SU-DHL-6 (cell line): ENCODE data around the gene TMEM59L.

ENCODE experiments used
- H2AFZ ChIP-seq: fragments of 200-600 bp; sonication (generic); 2 replicates; pipeline ENCODE4 v1.6.1; 2014; ENCODE audit warnings: low read depth, mild to moderate bottlenecking, moderate library complexity, mixed read lengths, antibody characterized with exemption, low read length; ENCODE audit not compliant: severe bottlenecking
- H3F3A ChIP-seq: fragments of 200-600 bp; shearing (Covaris generic); 2 replicates; pipeline ENCODE4 v1.6.0; 2016; ENCODE audit warnings: antibody characterized with exemption, mild to moderate bottlenecking; ENCODE audit not compliant: insufficient read depth
- H3K27ac ChIP-seq: fragments of 200-600 bp; sonication (generic); 2 replicates; pipeline ENCODE4 v1.5.1; 2016; ENCODE audit warnings: low read depth, mild to moderate bottlenecking, low read length, moderate library complexity, mixed read lengths
- H3K27me3 ChIP-seq: fragments of 200-600 bp; sonication (generic), shearing (Covaris generic); 2 replicates; pipeline ENCODE4 v1.6.0; 2014; ENCODE audit warnings: mild to moderate bottlenecking, low read length
- H3K36me3 ChIP-seq: fragments of 200-600 bp; sonication (generic); 2 replicates; pipeline ENCODE4 v1.6.1; 2014; ENCODE audit warnings: mild to moderate bottlenecking, low read length, mixed read lengths
- H3K4me2 ChIP-seq: fragments of 300-600, 200-600 bp; shearing (Covaris generic), sonication (generic); 2 replicates; pipeline ENCODE4 v1.6.0; 2014; ENCODE audit warnings: low read length, low read depth, mild to moderate bottlenecking; ENCODE audit not compliant: poor library complexity, severe bottlenecking
- H3K4me3 ChIP-seq: fragments of 200-600 bp; sonication (generic); 2 replicates; pipeline ENCODE4 v1.5.1; 2014; ENCODE audit warnings: antibody characterized with exemption, low read length, mild to moderate bottlenecking, mixed read lengths; ENCODE audit not compliant: insufficient read depth, poor library complexity, severe bottlenecking
- H3K79me2 ChIP-seq: fragments of 200-600 bp; sonication (generic); 2 replicates; pipeline ENCODE4 v1.6.1; 2014; ENCODE audit warnings: mild to moderate bottlenecking, low read length, moderate library complexity; ENCODE audit not compliant: insufficient read depth
- H3K9ac ChIP-seq: fragments of 200-600 bp; sonication (generic); 2 replicates; pipeline ENCODE4 v1.7.0; 2014; ENCODE audit warnings: mild to moderate bottlenecking, low read length
- H3K9me2 ChIP-seq: fragments of 200-600 bp; sonication (generic); replicated peaks from 2 replicates; pipeline ENCODE4 v1.6.1; 2014; ENCODE audit warnings: low read length; ENCODE audit not compliant: insufficient read depth
- H3K9me3 ChIP-seq: fragments of 200-600 bp; sonication (generic); 2 replicates; pipeline ENCODE4 v1.6.1; 2014; ENCODE audit warnings: low read length, mixed read lengths; ENCODE audit not compliant: insufficient read depth
- H4K20me1 ChIP-seq: fragments of 200-600 bp; sonication (generic); 2 replicates; pipeline ENCODE4 v1.6.1; 2014; ENCODE audit warnings: low read depth, mild to moderate bottlenecking, antibody characterized with exemption, low read length, moderate library complexity, mixed read lengths
- CTCF ChIP-seq: fragments of 200-600 bp; sonication (generic); IDR thresholded peaks from one replicate; pipeline ENCODE4 v1.5.1; 2017; ENCODE audit warnings: antibody characterized with exemption, mild to moderate bottlenecking, low read length, moderate library complexity; ENCODE audit not compliant: insufficient read depth, poor library complexity, severe bottlenecking
- EZH2phosphoT487 ChIP-seq: fragments of 200-600 bp; sonication (generic), shearing (Covaris generic); conservative IDR thresholded peaks from 2 replicates; pipeline ENCODE4 v1.6.1; 2018; ENCODE audit warnings: mild to moderate bottlenecking, antibody characterized with exemption, low read length, moderate library complexity, mixed read lengths

Gene TMEM59L

GRCh38 chr19:18610245-18610555, 2.5 kb upstream of the TMEM59L start:
- H3F3A ChIP-seq, result no peaks in the 10 kb centered on the region
- H3K27ac ChIP-seq, result no peak overlapping the region
- no peaks in the 10 kb centered on the region for H3K9me2 ChIP-seq
- no peak overlapping the region for H3K4me2 ChIP-seq
- no peaks in the 10 kb centered on the region for H3K36me3 ChIP-seq
- no peak overlapping the region for H3K4me3 ChIP-seq
- TF ChIP-seq CTCF, result no peak
- TF ChIP-seq EZH2phosphoT487, result no peak
- H3K9me3 ChIP-seq, result no peaks in the 10 kb centered on the region
- H2AFZ ChIP-seq, result no peak overlapping the region
- no peaks in the 10 kb centered on the region for H4K20me1 ChIP-seq
- H3K79me2 ChIP-seq, result no peaks in the 10 kb centered on the region
- H3K9ac ChIP-seq, result no peak overlapping the region
- peaks cover 8% of the 10 kb centered on the region; the same call in 1 of the 2 replicates for H3K27me3 ChIP-seq

GRCh38 chr19:18610556-18611326, 1.9 kb upstream of the TMEM59L start:
- no peaks in the 10 kb centered on the region for H3K79me2 ChIP-seq
- no peak overlapping the region for H3K27ac ChIP-seq
- H3K9me3 ChIP-seq, result no peaks in the 10 kb centered on the region
- H2AFZ ChIP-seq, result no peak overlapping the region
- no peaks in the 10 kb centered on the region for H3K9me2 ChIP-seq
- H4K20me1 ChIP-seq, result no peaks in the 10 kb centered on the region
- peaks cover 8% of the 10 kb centered on the region; the same call in 1 of the 2 replicates for H3K27me3 ChIP-seq
- H3K4me2 ChIP-seq, result peak overlapping the region; percentile 25
- H3F3A ChIP-seq, result no peaks in the 10 kb centered on the region
- TF ChIP-seq EZH2phosphoT487, result peak; percentile 94
- TF ChIP-seq CTCF, result no peak
- no peak overlapping the region for H3K4me3 ChIP-seq
- H3K36me3 ChIP-seq, result no peaks in the 10 kb centered on the region
- H3K9ac ChIP-seq, result no peak overlapping the region

GRCh38 chr19:18611327-18612050, 1.2 kb upstream of the TMEM59L start:
- no peak overlapping the region for H2AFZ ChIP-seq
- no peak for TF ChIP-seq CTCF
- TF ChIP-seq EZH2phosphoT487, result no peak; the same call in 1 of the 2 replicates
- no peak overlapping the region for H3K9ac ChIP-seq
- no peaks in the 10 kb centered on the region for H3K9me3 ChIP-seq
- H3K79me2 ChIP-seq, result no peaks in the 10 kb centered on the region
- no peaks in the 10 kb centered on the region for H3K36me3 ChIP-seq
- no peak overlapping the region for H3K27ac ChIP-seq
- H3K9me2 ChIP-seq, result no peaks in the 10 kb centered on the region
- peaks cover 8% of the 10 kb centered on the region; the same call in 1 of the 2 replicates for H3K27me3 ChIP-seq
- H4K20me1 ChIP-seq, result no peaks in the 10 kb centered on the region
- no peak overlapping the region for H3K4me3 ChIP-seq
- H3K4me2 ChIP-seq, result peak overlapping the region; percentile 41
- no peaks in the 10 kb centered on the region for H3F3A ChIP-seq
